Measurements from ENCODE around the gene ZNF823.

Gene ZNF823

DNA sequence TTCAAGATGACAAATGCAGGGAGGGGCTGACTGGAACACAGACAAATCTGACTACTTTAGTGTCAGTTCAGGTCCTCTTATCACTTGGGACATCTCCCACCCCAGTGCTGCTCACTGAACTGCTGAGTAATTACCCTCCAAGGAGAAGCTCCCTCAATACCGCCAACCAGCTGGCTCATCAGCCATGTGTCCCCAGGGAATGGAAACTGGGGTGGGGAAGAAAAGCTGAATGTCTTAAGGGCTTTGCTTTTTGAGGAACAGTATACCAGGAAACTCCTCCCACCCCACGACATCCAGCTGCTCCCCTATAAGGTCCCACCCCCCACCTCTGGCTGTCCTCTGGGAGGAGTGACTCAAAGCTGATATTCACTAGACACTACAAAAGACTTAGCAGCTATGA, 2.0 kb downstream of the ZNF823 start:
- no peak for FAIRE-seq

DNA sequence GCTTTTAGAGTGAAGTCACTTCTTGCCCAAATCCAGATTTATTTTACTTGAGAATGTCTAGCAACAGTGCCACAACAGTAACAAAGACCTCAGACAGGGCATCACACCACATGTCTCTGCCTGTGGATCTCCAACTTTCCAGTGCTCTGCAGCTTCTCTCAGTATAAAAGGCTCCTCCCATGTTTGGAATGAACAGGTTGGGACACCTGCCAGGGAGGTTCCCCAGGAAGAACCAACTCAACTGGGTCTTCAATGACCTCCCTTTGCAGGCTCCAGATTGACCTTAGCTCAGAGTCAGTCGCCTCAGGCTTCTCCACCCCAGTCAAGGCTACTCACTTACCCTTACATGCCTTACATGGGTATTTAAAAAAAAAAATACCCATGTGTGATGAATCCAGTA, 3.4 kb downstream of the ZNF823 start:
- FAIRE-seq: no peak

- no peak for FAIRE-seq
Observed at GRCh38 chr19:11729586-11729985, 9.2 kb downstream of the ZNF823 start.

DNA sequence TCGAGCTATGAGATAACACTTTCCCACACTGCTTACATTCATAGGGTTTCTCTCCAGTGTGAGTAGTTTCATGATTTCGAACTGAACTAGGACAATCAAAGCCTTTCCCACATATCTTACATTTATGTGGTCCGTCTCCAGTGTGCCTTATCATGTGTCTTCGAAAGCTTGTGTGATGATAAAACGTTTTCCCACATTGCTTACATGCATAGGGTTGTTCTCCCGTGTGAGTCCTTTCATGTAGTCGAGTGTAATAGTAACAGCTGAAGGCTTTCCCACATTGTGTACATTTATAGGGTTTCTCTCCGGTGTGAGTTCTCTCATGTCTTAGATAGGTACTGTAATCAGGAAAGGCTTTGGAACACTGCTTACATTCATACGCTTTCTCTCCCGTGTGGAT, 16.3 kb downstream of the ZNF823 start:
- no peak for FAIRE-seq

DNA sequence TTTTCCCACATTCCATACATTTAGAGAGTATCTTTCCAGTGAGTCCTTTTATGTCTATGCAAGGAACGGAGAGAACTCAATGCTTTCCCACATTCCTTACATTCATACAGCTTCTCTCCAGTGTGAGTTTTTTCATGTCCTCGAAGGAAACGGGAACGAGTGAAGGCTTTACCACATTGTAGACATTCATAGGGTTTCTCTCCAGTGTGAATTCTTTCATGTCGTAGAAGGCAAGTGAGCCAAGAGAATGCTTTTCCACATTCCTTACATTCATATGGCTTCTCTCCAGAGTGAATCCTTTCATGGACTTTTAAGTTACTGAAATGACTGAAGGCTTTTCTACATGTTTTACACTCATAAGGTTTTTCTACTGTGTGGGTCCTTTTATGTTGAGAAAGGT, 17.1 kb downstream of the ZNF823 start:
- no peak for FAIRE-seq

- FAIRE-seq: no peak
Observed at GRCh38 chr19:11710313-11710712, 28.4 kb downstream of the ZNF823 start.

DNA sequence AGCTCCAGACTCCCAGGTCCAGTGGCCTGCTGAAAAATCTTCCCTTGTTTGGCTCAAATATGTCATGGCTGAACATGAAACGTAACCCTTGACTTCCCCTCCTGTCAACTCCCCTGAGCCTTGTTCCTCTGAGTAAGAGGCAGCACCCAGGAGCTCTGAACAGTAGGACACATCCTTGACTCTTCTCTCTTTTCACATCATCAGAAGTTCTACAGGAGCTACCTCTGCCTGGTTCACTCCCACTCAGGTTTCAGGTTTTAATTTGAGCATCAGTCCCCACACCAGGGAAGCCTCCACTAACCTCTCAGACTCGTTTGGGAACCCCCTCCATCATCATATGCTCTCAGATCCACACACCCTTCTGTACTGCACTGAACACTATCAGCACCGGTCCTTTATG, 30.3 kb downstream of the ZNF823 start:
- FAIRE-seq: no peak

DNA sequence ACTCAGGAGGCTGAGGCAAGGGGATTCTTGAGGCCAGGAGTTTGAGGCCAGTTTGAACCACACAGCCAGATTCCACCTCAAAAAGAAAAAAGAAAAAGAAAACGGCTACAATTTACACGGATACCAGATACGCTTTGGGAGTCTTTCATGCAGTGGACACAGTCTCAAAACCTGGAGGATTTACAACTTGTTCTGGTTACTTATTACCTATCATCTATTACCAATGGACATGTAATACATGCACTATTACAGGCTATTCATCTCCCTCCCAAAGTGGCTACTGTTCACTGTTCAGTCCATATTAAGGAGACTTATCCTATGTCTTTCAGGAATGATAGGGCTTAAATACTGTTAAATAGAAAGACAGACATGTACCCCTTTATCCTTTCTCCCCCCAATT, 33.3 kb downstream of the ZNF823 start:
- no peak for FAIRE-seq

DNA sequence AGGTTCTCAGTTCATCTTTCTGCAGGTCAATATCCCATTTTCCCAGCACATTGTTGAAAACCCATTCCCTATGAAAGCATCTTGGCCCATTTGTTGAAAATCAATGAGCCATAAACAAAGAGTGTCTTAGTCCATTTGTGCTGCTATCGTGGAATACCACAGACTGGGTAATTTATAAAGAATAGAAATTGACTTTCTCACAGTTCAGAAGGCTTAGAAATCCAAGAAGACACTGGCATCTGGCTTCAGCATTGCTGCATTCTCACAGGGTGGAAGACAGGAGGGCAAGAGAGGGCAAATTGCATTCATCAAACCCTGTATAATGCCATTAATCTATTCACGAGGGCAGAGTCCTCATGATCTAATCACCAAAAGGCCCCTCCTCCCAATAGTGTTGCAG, 34.1 kb downstream of the ZNF823 start:
- no peak for FAIRE-seq

DNA sequence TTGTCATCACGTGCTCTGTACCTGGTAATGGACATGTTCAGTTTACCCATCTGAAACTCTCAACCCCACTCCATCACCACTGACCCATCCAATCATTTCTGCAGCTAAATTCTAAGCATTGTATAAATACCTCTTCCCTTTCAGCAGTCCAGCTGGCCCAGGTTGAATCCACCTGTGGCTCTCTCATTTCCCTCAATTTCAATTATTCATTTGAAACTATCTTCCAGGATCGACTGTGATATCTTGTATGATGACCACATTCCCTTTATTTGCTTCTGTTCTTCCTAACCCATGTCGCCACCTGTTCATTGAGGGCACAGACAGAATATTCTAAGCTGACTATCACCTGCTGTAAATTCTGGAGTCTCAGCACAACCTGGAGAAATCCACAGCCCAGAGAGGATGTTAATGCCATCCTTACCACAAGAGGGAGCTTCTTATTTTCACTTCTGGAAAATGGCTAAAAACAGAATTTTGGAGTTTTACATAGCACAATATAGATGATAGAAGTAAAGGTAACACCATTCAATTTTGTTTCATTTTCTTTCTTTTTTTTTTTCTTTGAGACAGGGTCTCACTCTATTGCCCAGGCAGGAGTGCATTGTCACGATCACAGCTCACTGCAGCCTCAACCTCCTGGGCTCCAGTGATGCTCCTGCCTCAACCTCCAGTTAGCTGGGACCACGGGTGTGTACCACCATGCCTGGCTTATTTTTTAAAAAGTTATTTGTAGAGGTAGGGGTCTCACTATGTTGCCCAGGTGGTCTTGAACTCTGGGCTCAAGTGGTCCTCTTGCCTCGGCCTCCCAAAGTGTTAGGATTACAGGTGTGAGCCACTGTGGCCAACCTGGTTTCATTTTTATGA, 38.6 kb downstream of the ZNF823 start:
- FAIRE-seq: peak; percentile 18

GRCh38 chr19:11698231-11698630, 40.5 kb downstream of the ZNF823 start:
- no peak for FAIRE-seq

DNA sequence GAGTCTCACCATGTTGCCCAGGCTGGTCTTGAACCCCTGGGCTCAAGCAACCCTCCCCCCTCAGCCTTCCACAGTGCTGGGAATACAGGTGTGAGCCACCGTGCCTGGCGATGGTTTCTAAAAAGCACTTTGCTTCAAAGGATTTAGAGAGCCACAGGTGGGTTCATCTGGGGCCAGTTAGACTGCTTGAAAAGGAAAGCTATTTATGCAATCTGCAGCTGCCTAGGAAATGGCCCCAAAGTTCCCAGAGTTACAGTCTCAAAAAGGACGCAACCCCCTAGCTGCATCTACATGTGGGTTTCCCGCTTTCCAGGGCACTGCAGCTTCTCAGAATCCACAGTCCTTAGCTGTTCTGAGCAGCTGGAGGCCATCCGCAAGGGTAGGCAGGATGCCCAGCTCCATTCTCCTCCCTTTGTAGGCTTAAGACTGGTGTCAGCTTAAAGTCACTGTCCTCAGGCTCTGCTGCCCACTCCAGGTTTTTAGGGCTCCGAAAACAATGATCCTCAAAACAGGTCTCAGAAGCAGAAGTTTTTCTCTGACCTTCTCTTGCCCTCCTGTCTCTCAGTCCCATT, 41.4 kb downstream of the ZNF823 start:
- no peak for FAIRE-seq

DNA sequence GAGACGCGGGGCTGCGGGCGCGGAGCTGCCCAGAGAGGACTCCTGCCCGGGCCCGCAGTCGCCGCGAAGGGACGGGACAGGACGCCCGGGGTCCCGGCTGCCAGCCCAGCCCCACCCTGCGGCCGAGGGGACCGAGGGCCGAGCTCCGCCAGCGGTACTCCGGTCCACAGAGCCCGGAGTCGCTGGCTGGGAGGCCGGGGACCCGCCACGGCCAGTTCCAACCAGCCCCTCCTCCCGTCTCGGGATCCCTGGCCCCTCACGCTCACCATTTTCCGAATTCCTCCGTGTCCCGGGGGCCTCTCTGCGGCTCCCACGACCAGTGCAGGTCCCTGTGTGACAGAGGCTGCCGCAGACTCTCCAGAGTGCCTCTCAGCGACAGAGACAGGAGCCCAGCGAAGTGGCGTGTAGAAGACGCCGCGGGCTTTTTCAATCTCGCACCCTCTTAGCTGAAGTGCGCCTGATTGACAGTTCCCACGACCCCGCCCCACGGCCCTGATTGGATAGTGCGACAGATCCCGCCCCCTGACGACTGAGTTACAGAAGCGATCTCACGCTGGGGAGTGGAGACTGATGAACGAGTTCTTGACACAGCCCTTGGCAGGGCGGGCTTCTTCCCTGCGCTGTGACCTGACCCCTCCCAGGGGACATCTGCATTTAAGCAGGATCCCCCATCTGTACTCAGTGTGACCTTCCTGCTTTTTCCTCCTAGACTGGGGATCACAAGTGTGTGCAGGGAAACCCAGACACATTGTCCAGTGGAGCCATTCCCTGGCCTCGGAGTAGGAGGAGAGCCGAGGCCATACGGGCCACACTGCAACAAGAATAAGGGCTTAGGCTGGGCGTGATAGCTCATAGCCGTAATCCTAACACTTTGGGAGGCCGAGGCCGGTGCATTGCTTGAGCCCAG, 44.0 kb downstream of the ZNF823 start:
- no peak for FAIRE-seq

DNA sequence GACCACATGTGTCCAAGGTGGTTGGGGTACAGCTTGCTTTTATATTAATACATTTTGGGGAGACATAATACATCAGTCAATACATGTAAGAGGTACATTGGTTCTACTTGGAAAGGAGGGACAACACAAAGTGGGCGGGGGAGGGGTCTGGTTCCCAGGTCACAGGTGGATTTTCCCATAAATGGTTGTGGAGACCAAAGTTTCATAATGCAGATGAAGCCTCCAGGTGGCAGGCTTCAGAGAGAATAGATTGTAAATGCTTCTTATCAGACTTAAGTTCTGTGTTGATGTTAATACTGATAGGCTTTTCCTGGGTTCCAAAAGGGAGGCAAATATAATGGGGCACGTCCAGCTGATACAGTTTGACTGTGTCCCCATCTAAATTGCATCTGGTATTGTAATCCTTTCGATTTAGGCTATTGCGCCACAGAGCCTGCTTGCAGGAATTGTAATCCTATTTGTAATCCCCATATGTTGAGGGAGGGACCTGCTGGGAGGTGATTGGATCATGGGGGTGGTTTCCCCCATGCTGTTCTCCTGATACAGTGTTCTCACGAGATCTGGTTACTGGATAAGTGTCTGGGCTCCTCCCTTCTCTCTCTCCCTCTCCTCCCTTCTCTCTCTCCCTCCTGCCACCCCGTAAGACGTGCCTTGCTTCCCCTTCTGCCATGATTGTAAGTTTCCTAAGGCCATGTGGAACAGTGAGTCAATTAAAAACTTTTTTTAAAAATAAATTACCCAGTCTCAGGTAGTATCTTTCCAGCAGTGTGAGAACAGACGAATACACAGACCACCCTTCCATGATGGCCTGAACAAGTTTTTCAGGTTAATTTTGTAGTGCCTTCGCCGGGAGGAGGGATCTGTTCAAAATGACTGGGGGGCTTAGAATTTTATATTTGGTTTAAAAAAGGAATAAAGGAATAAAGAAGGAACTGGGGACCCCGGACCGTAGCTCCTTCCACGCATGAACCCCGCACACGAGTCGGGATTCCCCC, 44.9 kb downstream of the ZNF823 start:
- no peak for FAIRE-seq

DNA sequence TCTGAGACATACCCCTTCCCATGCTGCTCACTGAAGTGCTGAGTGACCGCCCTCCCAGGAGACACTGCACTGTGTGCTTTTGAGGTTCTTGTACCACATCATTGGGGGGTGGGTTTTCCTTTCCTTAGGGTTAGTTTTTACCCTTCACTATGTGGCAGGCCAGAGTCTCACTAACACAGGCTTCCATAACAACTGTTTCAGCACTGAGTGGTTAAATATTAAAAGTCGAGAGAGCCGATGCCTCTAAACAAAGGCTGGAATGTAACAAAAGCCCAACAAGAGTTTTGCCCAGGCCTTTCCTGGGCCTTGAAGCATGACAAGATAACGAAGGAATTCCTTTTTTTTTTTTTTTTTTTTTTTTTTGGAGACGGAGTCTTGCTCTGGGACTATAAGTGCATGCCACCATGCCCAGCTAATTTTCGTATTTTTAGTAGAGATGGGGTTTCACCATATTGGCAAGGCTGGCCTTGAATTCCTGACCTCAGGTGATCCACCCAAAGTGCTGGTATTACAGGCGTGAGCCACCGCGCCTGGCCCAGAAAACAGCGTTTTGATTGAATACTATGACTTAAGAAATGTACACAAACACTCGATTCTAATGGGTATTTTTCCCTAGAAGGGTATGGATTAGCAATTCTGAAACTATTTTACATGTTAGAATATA, 46.5 kb downstream of the ZNF823 start:
- no peak for FAIRE-seq

DNA sequence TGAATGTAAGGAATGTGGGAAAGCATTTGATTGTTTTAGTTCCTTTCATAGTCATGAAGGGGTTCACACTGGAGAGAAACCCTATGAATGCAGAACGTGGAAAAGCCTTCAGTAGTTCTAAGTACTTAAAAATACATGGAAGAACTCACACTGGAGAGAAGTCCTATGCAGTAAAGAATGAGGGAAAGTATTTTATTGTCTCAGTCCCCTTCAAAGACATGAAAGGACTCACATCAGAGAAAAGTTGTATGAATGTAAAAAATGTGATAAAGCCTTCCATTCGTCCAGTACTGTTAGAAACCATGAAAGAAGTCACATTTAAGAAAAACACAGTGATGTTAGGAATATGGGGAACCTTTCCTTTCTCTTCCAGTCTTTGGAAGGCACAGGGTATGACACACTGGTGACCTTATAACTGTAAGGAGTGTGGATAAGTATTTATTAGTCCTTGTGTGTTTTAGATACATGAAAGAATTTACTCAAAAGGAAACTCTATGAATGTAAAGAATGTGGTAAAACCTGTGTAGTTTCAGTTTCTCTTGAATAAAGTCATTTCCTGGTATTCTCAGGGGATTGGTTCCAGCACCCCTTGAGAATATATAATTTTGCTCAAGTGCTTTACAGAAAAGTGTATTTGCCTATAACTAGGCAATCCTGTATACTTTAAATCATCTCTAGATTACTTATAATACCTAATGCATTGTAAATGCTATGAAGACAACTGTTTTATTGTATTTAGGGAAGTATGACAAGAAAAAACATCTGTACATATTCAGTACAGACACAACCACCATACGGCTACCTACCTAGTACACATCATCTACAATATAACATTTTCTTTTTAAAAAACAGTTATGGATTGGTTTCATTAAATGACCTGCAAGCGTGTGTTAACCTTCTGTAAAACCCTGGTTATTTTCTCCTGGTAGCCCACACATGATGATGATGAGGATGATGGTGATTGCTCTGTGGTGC, 52.8 kb downstream of the ZNF823 start:
- no peak for FAIRE-seq

DNA sequence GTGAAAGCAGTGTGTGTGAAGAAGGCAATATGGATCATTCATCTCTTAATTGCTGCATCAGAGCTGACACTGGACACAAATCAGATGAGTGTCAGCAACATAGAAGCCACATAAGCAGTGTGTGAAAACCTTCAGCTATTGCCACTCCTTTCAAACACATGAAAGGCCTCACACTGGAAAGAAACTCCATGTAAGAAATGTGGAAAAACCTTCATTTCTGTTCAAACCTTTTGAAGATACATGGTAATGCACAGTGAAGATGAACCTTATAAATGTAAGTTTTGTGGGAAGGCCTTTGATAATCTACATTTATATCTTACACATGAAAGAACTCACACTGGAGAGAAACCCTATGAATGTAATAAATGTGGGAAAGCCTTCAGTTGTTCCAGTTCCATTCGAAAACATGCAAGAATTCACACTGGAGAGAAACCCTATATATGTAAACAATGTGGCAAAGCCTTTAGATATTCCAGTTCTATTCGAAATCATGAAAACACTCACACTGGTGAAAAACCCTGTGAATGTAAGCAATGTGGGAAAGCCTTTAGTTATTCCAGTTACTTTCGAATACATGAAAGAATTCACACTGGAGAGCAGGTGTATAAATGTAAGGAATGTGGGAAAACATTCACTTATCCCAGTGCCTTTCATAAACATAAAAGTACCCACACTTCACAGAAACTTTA, 53.6 kb downstream of the ZNF823 start:
- FAIRE-seq: no peak

GRCh38 chr19:11680689-11681302, 58.0 kb downstream of the ZNF823 start:
- FAIRE-seq: no peak

DNA sequence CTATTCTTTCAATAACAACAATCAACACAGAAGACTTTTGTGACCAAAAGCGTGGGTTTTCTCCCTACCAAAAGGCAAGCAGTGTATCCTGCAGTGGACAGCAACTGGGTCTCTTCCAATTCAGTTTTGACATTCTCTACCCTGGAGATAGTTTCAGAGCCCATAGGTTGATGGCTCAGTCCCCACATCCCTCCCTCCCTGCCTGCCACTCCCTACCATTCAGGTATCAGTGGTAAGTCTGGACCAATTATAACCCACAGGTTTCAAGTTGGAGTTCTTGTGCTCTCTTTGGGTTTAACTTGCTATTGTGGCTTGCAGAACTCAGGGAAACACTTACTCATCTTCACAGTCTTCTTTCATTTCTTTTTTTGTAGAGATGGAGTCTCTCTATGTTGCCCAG, 60.2 kb downstream of the ZNF823 start:
- no peak for FAIRE-seq

Data from colon (tissue), 2 donors.